Ishikawa (cell line): Measurements from ENCODE around the gene UBA52.

ENCODE experiments used
- CEBPB ChIP-seq: IDR thresholded peaks from 2 replicates; pipeline ENCODE4 v1.6.1; 2012
- CREB1 ChIP-seq: IDR thresholded peaks from 2 replicates; pipeline ENCODE4 v1.6.1; 2012; ENCODE audit warnings: low read depth
- EP300 ChIP-seq: IDR thresholded peaks from 2 replicates; pipeline ENCODE4 v1.6.1; 2012; ENCODE audit warnings: borderline replicate concordance
- NFIC ChIP-seq: IDR thresholded peaks from 2 replicates; pipeline ENCODE4 v1.6.1; 2012
- RAD21 ChIP-seq: IDR thresholded peaks from 2 replicates; pipeline ENCODE4 v1.6.1; 2012; ENCODE audit warnings: low read depth
- TAF1 ChIP-seq: IDR thresholded peaks from 2 replicates; pipeline ENCODE4 v1.6.1; 2012; ENCODE audit warnings: low read depth, mild to moderate bottlenecking
- USF1 ChIP-seq: IDR thresholded peaks from 2 replicates; pipeline ENCODE4 v1.6.1; 2012
- ZBTB7A ChIP-seq: IDR thresholded peaks from 2 replicates; pipeline ENCODE4 v1.6.1; 2012; ENCODE audit warnings: low read depth
- TF ChIP-seq, protein P1 (sequence below): IDR thresholded peaks from 2 replicates; pipeline ENCODE4 v1.6.1; 2012
- TF ChIP-seq, protein P2 (sequence below): IDR thresholded peaks from 2 replicates; pipeline ENCODE4 v1.6.1; 2012; ENCODE audit warnings: low read depth, mild to moderate bottlenecking

DNA sequence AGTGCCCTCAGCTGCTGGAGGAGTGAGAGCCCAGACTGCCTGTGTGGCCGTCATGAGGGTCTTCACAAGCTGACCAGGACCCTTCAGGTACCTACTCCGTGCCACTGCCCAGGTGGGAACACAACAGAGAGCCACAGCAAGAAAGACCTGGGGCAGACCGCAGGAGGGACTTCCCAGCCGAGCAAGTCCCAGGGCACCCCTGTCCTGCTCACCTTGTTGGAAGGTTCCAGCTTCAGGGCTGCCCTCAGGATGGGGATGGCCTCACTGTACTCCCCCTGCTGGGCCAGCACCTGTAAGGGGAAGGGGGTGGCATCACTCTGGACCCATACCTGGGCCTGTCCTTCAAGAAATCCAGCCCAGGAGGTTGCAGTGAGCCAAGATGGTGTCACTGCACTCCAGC is 38.6 kb upstream of the UBA52 start:
- TF ChIP-seq, protein P1, sequence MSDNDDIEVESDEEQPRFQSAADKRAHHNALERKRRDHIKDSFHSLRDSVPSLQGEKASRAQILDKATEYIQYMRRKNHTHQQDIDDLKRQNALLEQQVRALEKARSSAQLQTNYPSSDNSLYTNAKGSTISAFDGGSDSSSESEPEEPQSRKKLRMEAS, result no peak
- TF ChIP-seq USF1, result no peak
- no peak for TF ChIP-seq ZBTB7A
- no peak for TF ChIP-seq TAF1
- TF ChIP-seq CEBPB, result no peak
- no peak for TF ChIP-seq RAD21
- TF ChIP-seq EP300, result no peak
- TF ChIP-seq CREB1, result no peak
- no peak for TF ChIP-seq NFIC
- TF ChIP-seq, protein P2, sequence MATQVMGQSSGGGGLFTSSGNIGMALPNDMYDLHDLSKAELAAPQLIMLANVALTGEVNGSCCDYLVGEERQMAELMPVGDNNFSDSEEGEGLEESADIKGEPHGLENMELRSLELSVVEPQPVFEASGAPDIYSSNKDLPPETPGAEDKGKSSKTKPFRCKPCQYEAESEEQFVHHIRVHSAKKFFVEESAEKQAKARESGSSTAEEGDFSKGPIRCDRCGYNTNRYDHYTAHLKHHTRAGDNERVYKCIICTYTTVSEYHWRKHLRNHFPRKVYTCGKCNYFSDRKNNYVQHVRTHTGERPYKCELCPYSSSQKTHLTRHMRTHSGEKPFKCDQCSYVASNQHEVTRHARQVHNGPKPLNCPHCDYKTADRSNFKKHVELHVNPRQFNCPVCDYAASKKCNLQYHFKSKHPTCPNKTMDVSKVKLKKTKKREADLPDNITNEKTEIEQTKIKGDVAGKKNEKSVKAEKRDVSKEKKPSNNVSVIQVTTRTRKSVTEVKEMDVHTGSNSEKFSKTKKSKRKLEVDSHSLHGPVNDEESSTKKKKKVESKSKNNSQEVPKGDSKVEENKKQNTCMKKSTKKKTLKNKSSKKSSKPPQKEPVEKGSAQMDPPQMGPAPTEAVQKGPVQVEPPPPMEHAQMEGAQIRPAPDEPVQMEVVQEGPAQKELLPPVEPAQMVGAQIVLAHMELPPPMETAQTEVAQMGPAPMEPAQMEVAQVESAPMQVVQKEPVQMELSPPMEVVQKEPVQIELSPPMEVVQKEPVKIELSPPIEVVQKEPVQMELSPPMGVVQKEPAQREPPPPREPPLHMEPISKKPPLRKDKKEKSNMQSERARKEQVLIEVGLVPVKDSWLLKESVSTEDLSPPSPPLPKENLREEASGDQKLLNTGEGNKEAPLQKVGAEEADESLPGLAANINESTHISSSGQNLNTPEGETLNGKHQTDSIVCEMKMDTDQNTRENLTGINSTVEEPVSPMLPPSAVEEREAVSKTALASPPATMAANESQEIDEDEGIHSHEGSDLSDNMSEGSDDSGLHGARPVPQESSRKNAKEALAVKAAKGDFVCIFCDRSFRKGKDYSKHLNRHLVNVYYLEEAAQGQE, result no peak
